ACC112 (cell line): ENCODE data around the gene MMP21.

Experiments used
- H2AFZ ChIP-seq: fragments of 200-600 bp; sonication (generic); one replicate; pipeline ENCODE4 v1.6.0; 2017; ENCODE audit warnings: antibody characterized with exemption, low read length; ENCODE audit not compliant: unreplicated experiment
- H3K27ac ChIP-seq: fragments of 200-600 bp; sonication (generic); 2 replicates; pipeline ENCODE4 v1.5.1; 2014; ENCODE audit warnings: low read depth, mild to moderate bottlenecking, antibody characterized with exemption, low read length, moderate library complexity
- H3K27me3 ChIP-seq: fragments of 200-600 bp; sonication (generic); 2 replicates; pipeline ENCODE4 v1.6.1; 2014; ENCODE audit warnings: mild to moderate bottlenecking, antibody characterized with exemption, low read length, moderate library complexity, mixed read lengths; ENCODE audit not compliant: insufficient read depth
- H3K36me3 ChIP-seq: fragments of 200-600 bp; sonication (generic); 2 replicates; pipeline ENCODE4 v1.6.1; 2016; ENCODE audit warnings: mild to moderate bottlenecking, antibody characterized with exemption, low read length, moderate library complexity, mixed read lengths; ENCODE audit not compliant: insufficient read depth
- H3K4me1 ChIP-seq: fragments of 200-600 bp; sonication (generic); one replicate; pipeline ENCODE4 v1.6.1; 2016; ENCODE audit warnings: low read length, mixed read lengths; ENCODE audit not compliant: insufficient read depth, unreplicated experiment, control insufficient read depth
- H3K4me3 ChIP-seq: fragments of 200-600 bp; sonication (generic); 2 replicates; pipeline ENCODE4 v1.5.1; 2014; ENCODE audit warnings: mild to moderate bottlenecking, low read depth, low read length
- H3K79me2 ChIP-seq: fragments of 200-600 bp; sonication (generic); one replicate; pipeline ENCODE4 v1.6.0; 2016; ENCODE audit warnings: low read length; ENCODE audit not compliant: control insufficient read depth, unreplicated experiment, insufficient read depth

The MMP21 gene

DNA sequence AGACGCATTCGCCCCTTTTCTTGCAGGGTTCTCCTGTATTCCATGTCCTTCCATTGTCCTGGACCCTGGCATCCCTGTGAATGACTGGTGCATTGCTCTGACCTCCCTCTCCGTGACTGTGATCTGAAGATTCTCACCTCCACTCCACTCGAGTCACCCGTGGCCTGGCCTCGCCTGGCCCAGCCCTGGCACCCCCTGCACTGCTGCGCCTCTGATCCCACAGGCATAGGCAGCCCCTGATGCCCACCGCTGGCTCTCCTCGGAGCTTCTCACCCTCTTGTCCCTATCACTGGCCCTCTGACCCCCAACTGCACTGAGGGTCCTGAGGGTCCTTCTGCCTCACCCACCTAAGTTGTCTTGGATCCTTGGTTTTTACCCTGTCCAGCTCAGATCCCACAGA is 2.2 kb upstream of the MMP21 start:
- Histone ChIP-seq H2AFZ (no peak overlapping the region), H3K27ac (no peak overlapping the region), H3K27me3 (no peaks in the 10 kb centered on the region), H3K4me1 (no peaks in the 10 kb centered on the region), H3K79me2 (no peaks in the 10 kb centered on the region), H3K4me3 (no peak overlapping the region), H3K36me3 (no peaks in the 10 kb centered on the region)

DNA sequence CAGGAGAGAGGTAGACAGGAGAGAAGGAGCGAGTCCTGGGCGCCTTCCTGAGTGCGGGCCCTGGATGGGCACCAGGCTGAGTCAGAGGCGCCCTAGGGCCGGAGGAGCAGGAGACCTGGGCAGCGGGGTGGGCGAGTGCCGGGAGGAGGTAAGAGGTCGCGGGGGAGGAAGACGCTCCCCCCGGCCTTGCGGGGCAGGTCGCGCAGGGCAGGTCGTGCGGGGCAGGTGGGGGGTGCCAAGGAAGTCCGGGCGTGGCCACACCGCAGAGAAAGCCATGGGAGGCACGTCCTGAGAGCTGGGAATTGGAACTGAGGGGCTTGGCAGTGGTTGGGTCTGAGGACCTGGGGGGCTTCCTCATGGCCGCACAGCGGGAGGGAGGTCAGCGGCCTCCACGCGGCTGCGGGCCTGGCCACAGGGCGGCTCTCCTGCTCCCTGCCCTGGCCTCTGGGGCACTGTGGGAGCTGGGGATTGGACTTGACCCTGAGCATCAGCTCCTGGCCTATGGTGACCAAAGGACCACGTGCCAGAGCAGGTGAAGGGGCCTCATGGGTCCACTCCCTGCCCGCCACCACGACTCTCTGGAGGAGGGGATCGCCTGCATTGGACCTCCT is 935 bp downstream of the MMP21 start:
- H3K27me3 ChIP-seq: no peaks in the 10 kb centered on the region

DNA sequence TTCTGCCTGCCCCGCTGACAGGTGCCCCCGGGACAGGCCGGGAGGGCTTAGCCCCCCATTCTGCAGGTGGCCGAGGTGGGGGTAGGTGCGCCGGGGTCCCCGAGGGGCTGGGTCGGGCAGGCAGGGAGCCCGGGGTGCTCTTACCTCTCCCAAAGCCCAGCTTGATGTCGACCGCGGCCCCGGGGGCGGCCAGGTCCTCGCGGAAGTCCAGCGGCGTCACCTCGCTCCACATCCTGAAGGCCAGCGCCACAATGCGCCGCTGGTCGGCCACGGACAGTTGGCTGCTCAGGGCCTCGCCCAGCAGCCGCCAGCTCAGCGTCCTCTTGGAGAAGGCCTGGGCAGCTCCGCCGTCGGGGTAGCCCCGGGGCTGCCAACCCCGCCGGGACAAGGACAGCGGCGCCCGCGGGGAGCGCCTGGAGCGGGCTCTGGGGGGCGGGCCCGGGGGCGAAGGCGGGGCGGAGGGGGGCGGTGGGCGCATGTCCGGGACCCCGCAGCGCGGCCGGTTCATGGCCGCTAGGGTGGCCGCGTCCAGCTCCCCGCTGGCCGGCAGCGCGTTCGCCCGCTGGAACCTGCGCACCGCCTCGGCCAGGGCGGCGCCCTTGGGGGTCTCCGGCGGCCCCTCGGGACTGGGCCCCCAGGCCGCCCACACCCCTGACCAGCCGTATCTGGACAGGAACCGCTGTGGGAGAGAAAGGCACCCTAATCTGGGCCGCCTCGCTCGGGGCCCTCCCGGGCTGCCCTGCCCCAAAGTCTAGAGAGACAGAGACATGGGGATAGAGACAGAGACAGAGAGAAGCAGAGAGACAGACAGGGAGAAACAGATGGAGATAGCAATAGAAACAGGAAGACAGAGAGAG is 1.7 kb downstream of the MMP21 start:
- Histone ChIP-seq H2AFZ (no peak overlapping the region), H3K27me3 (no peaks in the 10 kb centered on the region), H3K36me3 (no peaks in the 10 kb centered on the region), H3K79me2 (no peaks in the 10 kb centered on the region), H3K4me1 (no peaks in the 10 kb centered on the region), H3K4me3 (no peak overlapping the region), H3K27ac (no peak overlapping the region)

More for the DNA sequence above, 935 bp downstream of the MMP21 start:
- no peaks in the 10 kb centered on the region for H3K4me1 ChIP-seq
- no peak overlapping the region for H3K27ac ChIP-seq
- no peaks in the 10 kb centered on the region for H3K36me3 ChIP-seq
- H3K4me3 ChIP-seq: no peak overlapping the region
- H3K79me2 ChIP-seq: no peaks in the 10 kb centered on the region
- no peak overlapping the region for H2AFZ ChIP-seq

DNA sequence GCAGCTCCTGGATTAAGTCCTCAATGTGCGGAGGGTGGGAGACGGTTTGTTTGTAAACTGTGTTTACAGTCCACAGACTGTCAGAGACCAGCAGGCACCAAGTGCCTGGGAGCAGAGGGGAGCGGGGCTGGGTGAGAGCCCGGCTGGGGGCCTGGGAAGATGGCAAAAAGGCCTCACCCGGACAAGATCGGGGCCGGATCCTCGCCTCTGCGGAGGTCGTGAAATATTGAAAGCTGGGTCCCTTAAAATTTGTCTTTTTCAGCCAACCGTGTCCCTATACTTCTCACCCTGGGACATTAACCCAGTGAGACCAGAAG is 2.8 kb downstream of the MMP21 start:
- Histone ChIP-seq H2AFZ (no peak overlapping the region), H3K27me3 (no peaks in the 10 kb centered on the region), H3K79me2 (no peaks in the 10 kb centered on the region), H3K36me3 (no peaks in the 10 kb centered on the region), H3K4me3 (no peak overlapping the region), H3K27ac (no peak overlapping the region), H3K4me1 (no peaks in the 10 kb centered on the region)

DNA sequence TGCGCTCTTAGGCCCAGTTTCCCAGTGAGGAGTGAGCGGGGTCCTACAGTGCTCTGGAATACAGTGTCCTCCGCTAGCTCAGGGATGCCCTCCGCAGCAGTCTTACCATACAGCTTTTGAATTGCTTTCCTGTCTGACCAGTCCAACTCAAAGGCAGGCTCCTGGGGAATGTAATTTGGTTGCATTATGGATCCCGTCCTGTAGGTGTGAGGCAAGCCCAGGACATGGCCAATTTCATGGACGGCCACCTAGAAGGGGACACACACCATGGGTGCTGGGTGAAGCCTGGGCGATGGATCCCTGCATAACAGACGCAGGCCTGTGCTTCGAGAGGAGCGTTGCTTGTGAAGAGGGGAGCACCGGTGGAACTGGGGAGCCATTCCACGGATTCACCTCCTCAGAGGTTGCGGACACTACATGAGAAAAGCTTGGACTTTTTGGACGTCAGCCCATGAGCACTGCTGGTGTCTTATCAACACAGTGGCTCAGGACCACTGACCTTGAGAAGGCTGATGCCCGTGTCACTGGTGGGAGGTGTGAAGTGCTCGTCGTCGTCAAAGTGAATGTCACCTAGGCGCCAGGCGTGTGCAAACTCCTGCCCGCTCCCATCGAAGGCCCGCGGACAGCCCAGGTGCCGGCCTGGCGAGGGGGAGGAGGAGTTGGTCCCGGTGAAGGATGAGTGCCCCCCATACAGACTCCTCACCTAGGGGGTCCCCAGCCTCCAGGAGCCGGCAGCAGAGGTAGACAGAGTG is 3.3 kb downstream of the MMP21 start:
- Histone ChIP-seq H3K36me3 (no peaks in the 10 kb centered on the region), H2AFZ (no peak overlapping the region), H3K4me3 (no peak overlapping the region), H3K79me2 (no peaks in the 10 kb centered on the region), H3K27ac (no peak overlapping the region), H3K27me3 (no peaks in the 10 kb centered on the region), H3K4me1 (no peaks in the 10 kb centered on the region)

DNA sequence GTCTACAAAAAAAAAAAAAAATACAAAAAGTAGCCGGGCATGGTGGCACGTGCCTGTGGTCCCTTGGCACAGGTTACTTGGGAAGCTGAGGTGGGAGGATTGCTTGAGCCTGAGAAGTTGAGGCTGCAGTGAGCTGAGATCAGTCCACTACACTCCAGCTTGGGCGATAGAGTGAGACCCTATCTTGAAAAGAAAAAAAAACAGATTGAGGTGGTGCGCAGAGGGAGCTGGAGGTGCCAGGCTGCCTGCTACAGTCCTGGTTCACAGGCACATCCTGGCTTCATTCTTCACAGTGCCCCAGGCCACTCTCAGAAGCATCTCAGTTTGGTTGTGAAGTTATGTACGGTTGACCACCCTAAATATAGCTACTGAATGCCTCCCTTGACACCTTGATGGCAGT is 4.8 kb downstream of the MMP21 start:
- Histone ChIP-seq H3K4me1 (no peaks in the 10 kb centered on the region), H3K27ac (no peak overlapping the region), H3K36me3 (no peaks in the 10 kb centered on the region; the same call in 1 of the 2 replicates)

DNA sequence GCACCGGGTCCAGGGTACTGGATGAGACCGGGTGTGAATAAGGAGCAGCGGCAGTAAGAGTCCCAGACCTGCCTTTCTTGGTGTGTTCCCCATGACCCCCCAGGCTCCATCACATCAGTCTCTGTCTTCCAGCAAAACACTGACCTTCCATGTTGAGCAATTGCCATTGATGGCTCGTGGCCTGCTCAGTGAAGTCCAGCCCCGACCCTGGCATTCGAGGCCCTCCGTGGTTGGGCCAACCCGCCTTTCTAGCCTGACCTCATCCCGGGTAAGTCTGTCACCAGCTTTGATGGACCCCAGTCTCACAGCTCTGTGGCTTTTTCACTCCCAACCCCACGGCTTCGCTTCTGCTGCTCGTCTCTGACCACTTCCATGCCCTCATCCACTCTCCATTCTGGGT is 6.4 kb downstream of the MMP21 start:
- H3K79me2 ChIP-seq: no peaks in the 10 kb centered on the region
- H3K36me3 ChIP-seq: peaks cover 4% of the 10 kb centered on the region
- no peaks in the 10 kb centered on the region for H3K4me1 ChIP-seq

More for the DNA sequence above, 4.8 kb downstream of the MMP21 start:
- H3K27me3 ChIP-seq: no peaks in the 10 kb centered on the region
- H2AFZ ChIP-seq: no peak overlapping the region
- no peaks in the 10 kb centered on the region for H3K79me2 ChIP-seq
- H3K4me3 ChIP-seq: no peak overlapping the region

DNA sequence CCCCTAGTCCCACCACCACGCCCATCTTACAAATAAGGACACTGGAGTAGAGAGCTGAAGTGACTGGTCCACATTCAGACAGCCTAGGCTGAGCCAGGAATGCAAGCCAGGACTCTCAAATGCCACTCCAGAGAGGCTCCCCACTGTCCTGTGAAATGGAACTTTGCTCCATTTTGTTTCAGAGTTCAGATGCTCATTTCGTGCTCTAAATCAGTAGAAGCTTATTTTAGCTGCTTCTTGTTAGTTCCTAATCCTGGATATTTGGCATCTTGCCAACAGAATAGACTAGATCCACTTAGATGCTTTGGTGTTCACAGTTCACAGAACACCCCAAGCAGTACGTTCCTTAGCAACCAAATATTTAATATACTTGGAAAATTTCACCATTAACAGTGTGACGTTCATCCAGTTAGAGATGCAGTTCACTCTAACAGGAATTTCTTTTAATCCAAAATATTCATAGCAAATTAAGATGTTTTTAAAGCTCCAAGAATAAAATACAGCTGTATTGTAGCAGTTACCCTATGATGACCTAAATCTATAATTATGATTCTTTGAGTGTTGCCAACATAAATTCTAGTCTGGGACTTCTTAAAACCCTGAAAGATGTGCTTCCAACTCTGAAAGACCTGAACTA is 7.3 kb downstream of the MMP21 start:
- Histone ChIP-seq H3K4me1 (no peaks in the 10 kb centered on the region), H3K27ac (no peak overlapping the region), H3K4me3 (no peak overlapping the region), H3K27me3 (no peaks in the 10 kb centered on the region), H3K79me2 (no peaks in the 10 kb centered on the region), H2AFZ (no peak overlapping the region), H3K36me3 (peaks cover 9% of the 10 kb centered on the region)

More for the DNA sequence above, 6.4 kb downstream of the MMP21 start:
- H3K27ac ChIP-seq: no peak overlapping the region
- no peak overlapping the region for H3K4me3 ChIP-seq
- no peaks in the 10 kb centered on the region for H3K27me3 ChIP-seq
- H2AFZ ChIP-seq: no peak overlapping the region

DNA sequence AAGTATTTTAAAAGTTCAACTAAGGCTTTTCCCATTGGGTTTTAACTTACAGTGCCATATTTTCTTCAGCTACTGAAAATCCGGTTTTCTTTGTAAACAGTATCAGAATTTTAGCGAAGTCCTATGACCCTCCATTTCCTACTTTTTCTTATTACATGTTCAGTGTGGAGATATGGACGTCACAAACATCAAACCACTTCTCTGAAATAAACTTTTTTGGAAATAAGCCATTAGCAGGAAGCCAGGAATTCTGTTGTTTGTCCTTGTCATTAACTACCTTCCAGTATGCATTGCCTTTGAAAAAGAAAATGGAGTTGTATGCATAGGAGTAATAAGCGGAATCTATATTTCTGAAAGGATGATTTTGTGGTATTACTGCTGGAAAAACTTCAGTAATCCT is 9.1 kb downstream of the MMP21 start:
- no peaks in the 10 kb centered on the region for H3K27me3 ChIP-seq
- peaks cover 16% of the 10 kb centered on the region for H3K36me3 ChIP-seq
- no peaks in the 10 kb centered on the region for H3K4me1 ChIP-seq
- H2AFZ ChIP-seq: no peak overlapping the region
- no peak overlapping the region for H3K27ac ChIP-seq
- no peak overlapping the region for H3K4me3 ChIP-seq
- no peaks in the 10 kb centered on the region for H3K79me2 ChIP-seq

DNA sequence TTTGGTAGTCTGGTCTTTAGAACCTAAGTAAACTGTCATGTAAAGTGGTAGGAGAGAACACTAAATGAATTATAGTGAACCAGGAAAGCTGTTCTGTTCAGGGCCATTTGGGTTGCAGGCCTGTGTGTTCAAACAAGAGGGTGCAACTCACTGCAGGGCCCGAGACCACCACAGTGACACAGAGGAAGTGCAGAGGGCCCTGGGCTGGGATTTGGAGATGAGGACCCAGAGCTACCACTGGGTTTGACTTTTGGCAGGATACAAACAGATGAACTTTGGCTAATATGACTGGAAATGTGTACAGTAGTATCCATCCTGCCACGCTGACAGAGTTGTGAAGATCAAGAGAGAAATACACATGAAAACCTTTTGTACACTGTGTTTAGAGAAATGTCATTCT is 9.8 kb downstream of the MMP21 start:
- H3K36me3 ChIP-seq: peaks cover 20% of the 10 kb centered on the region
- no peak overlapping the region for H3K4me3 ChIP-seq
- no peaks in the 10 kb centered on the region for H3K27me3 ChIP-seq
- no peak overlapping the region for H3K27ac ChIP-seq
- no peak overlapping the region for H2AFZ ChIP-seq
- no peaks in the 10 kb centered on the region for H3K4me1 ChIP-seq
- no peaks in the 10 kb centered on the region for H3K79me2 ChIP-seq
